Subcutaneous adipose tissue (tissue), 4 donors: ENCODE results near the gene ADGRD1. TPM values are rescaled to one million over a fixed set of nuclear protein-coding genes. Genes with fewer than 3 reads are reported as not detected.

ENCODE experiments used
- CTCF ChIP-seq: fragments of 450-650 bp; IDR thresholded peaks from one replicate; pipeline ENCODE4 v1.5.1; 2016; ENCODE audit warnings: low read depth, mild to moderate bottlenecking, control low read depth, antibody characterized with exemption, moderate library complexity
- total RNA-seq, 4 donors: library from RNA; depleted of rRNA; stranded (reverse); fragments of >200 nt; gene quantifications; one replicate each; pipeline ENCODE4 v1.1.0, GENCODE V29; 2016

The ADGRD1 gene
- total RNA-seq, 4 donors from 2014 or later = 16.3 to 34.1 (median 24.1) TPM

GRCh38 chr12:131057211-131057721 lies 103.6 kb downstream of the ADGRD1 start:
- no peak for TF ChIP-seq CTCF

GRCh38 chr12:131057722-131058515 lies 104.2 kb downstream of the ADGRD1 start:
- TF ChIP-seq CTCF = no peak

- no peak for TF ChIP-seq CTCF
Observed at GRCh38 chr12:131058700-131059099, 105.0 kb downstream of the ADGRD1 start.

GRCh38 chr12:131060011-131060703 lies 106.5 kb downstream of the ADGRD1 start:
- TF ChIP-seq CTCF = no peak

- TF ChIP-seq CTCF = no peak
Observed at GRCh38 chr12:131061041-131061806, 107.5 kb downstream of the ADGRD1 start.

- no peak for TF ChIP-seq CTCF
Observed at GRCh38 chr12:131063413-131063812, 109.7 kb downstream of the ADGRD1 start.

- no peak for TF ChIP-seq CTCF
Observed at GRCh38 chr12:131063960-131064359, 110.3 kb downstream of the ADGRD1 start.
